HepG2 (cell line): ENCODE measurements around the gene CD9. TPM values are rescaled to one million over a fixed set of nuclear protein-coding genes. Genes with fewer than 3 reads are reported as not detected.

Experiments
- ATAC-seq: fragments of 200-7000 bp; cut with Tn5 transposase; 3 replicates; pipeline ENCODE4 v1.9.1; 2020; ENCODE audit warnings: mild to moderate bottlenecking, moderate library complexity
- BruUV-seq: library from RNA; stranded (reverse); fragments of 400-500 nt; replicated peaks from 2 replicates; lab custom pipeline; 2021; lab: Mats Ljungman, UMichigan
- CTCF ChIA-PET: fragments of 300-600 bp; formaldehyde crosslinking; extraction: SDS; loops from one replicate; lab custom pipeline; 2021; ENCODE audit warnings: low total read pairs, inconsistent platforms, low intra/inter-chr PET ratio; lab: Yijun Ruan, JAX
- POLR2A ChIA-PET: fragments of 350-600 bp; sonication (Branson Sonifier 250); formaldehyde crosslinking; loops from one replicate; lab custom pipeline; 2020; ENCODE audit warnings: antibody characterized with exemption, inconsistent platforms; lab: Yijun Ruan, JAX
- DNase-seq: peaks from one replicate; pipeline ENCODE4 v3.0.0-alpha.2; 2015; ENCODE audit warnings: low spot score
- FAIRE-seq: peaks from 3 replicates; lab custom pipeline; 2011; peaks lifted over from hg19 to GRCh38; lab: Jason Lieb, UNC
- H2AFZ ChIP-seq: one replicate; pipeline ENCODE4 v1.6.1; 2011; ENCODE audit warnings: low read length, inconsistent platforms
- H3K27ac ChIP-seq: fragments of 300-600 bp; 3 replicates; pipeline ENCODE4 v1.8.0; 2011; ENCODE audit warnings: mixed run types, mild to moderate bottlenecking, mixed read lengths, low read length, inconsistent platforms; ENCODE audit not compliant: insufficient read depth; ENCODE audit errors: extremely low read length
- H3K27me3 ChIP-seq, 2 experiments: fragments of 200-600 bp in 1 of 2; 2 replicates in 1 of 2; 3 replicates in 1 of 2; pipeline versions ENCODE4 v1.6.0 to v1.8.0; 2011; ENCODE audit warnings: low read length in 2 of 2, mild to moderate bottlenecking in 2 of 2, moderate library complexity in 2 of 2, inconsistent platforms in 1 of 2; ENCODE audit not compliant: insufficient read depth in 2 of 2, control insufficient read depth in 1 of 2
- H3K36me3 ChIP-seq, 2 experiments: fragments of 200-600 bp in 1 of 2; replicated peaks in 1 of 2; 2 replicates in 1 of 2; 3 replicates in 1 of 2; pipeline versions ENCODE4 v1.5.1 to v1.8.0; 2011; ENCODE audit warnings: low read length in 2 of 2, inconsistent platforms in 1 of 2; ENCODE audit not compliant: insufficient read depth in 2 of 2, control insufficient read depth in 1 of 2
- H3K4me1 ChIP-seq: 2 replicates; pipeline ENCODE4 v1.5.1; 2012; ENCODE audit warnings: low read length, inconsistent platforms; ENCODE audit not compliant: insufficient read depth
- H3K4me2 ChIP-seq: 2 replicates; pipeline ENCODE4 v1.6.0; 2011; ENCODE audit warnings: low read depth, low read length, inconsistent platforms
- H3K4me3 ChIP-seq, 3 experiments: fragments of 200-600 bp in 1 of 3; sonication (generic), shearing (Covaris generic) in 1 of 3; replicated peaks in 1 of 3; 2 replicates each; pipeline ENCODE4 v1.5.1; 2011 to 2016; ENCODE audit warnings: low read length in 3 of 3, inconsistent platforms in 2 of 3, low read depth in 2 of 3, mild to moderate bottlenecking in 2 of 3, control low read depth in 1 of 3, mixed read lengths in 1 of 3; ENCODE audit not compliant: insufficient read depth in 1 of 3
- H3K79me2 ChIP-seq: one replicate; pipeline ENCODE4 v1.6.1; 2011; ENCODE audit warnings: low read length, inconsistent platforms; ENCODE audit not compliant: insufficient read depth
- H3K9ac ChIP-seq: 2 replicates; pipeline ENCODE4 v1.6.0; 2011; ENCODE audit warnings: mild to moderate bottlenecking, low read depth, low read length, inconsistent platforms; ENCODE audit not compliant: insufficient read depth
- H3K9me3 ChIP-seq: 2 replicates; pipeline ENCODE4 v1.5.1; 2012; ENCODE audit warnings: mild to moderate bottlenecking, low read length
- H4K20me1 ChIP-seq: 2 replicates; pipeline ENCODE4 v1.6.0; 2011; ENCODE audit warnings: inconsistent platforms, mild to moderate bottlenecking, low read length, moderate library complexity; ENCODE audit not compliant: insufficient read depth
- EHMT2 ChIP-seq: fragments of 200-600 bp; sonication (generic); IDR thresholded peaks from 2 replicates; pipeline ENCODE4 v1.7.0; 2017; ENCODE audit warnings: antibody characterized with exemption, low read depth, low read length, borderline replicate concordance
- FOSL1 ChIP-seq: sonication (generic); formaldehyde crosslinking; IDR thresholded peaks from 2 replicates; pipeline ENCODE4 v1.9.0; 2021; ENCODE audit warnings: missing genetic modification reagents, borderline replicate concordance
- FOSL2 ChIP-seq: sonication (generic); formaldehyde crosslinking; IDR thresholded peaks from 2 replicates; pipeline ENCODE4 v1.4.0; 2020; ENCODE audit warnings: missing genetic modification reagents
- GABPA ChIP-seq, 2 experiments: IDR thresholded peaks; 2 replicates each; pipeline ENCODE4 v1.6.1; 2011 to 2016; ENCODE audit warnings: low read depth in 2 of 2, low read length in 1 of 2, missing biosample characterization in 1 of 2, missing genetic modification characterization in 1 of 2
- HDAC2 ChIP-seq: sonication (generic); formaldehyde crosslinking; IDR thresholded peaks from 2 replicates; pipeline ENCODE4 v1.4.0; 2020; ENCODE audit warnings: missing genetic modification reagents
- MIXL1 ChIP-seq: IDR thresholded peaks from 2 replicates; pipeline ENCODE4 v1.6.1; 2016
- PLSCR1 ChIP-seq: sonication (generic); formaldehyde crosslinking; IDR thresholded peaks from 2 replicates; pipeline ENCODE4 v1.5.0; 2020; ENCODE audit warnings: missing genetic modification reagents, mild to moderate bottlenecking, borderline replicate concordance
- RORA ChIP-seq: sonication (generic); formaldehyde crosslinking; IDR thresholded peaks from 2 replicates; pipeline ENCODE4 v1.5.0; 2020; ENCODE audit warnings: mild to moderate bottlenecking, missing genetic modification reagents, moderate library complexity
- SKIL ChIP-seq: sonication (generic); formaldehyde crosslinking; IDR thresholded peaks from 2 replicates; pipeline ENCODE4 v1.8.0; 2022; ENCODE audit warnings: missing genetic modification reagents, mild to moderate bottlenecking, moderate library complexity, borderline replicate concordance
- SNAI1 ChIP-seq: sonication (generic); formaldehyde crosslinking; IDR thresholded peaks from 2 replicates; pipeline ENCODE4 v1.5.0; 2020; ENCODE audit warnings: mild to moderate bottlenecking, missing genetic modification reagents, borderline replicate concordance
- TOPORS ChIP-seq: sonication (generic); formaldehyde crosslinking; IDR thresholded peaks from 2 replicates; pipeline ENCODE4 v1.8.0; 2023; ENCODE audit warnings: mild to moderate bottlenecking, missing genetic modification reagents
- TRAFD1 ChIP-seq: sonication (generic); formaldehyde crosslinking; IDR thresholded peaks from 2 replicates; pipeline ENCODE4 v1.5.1; 2020; ENCODE audit warnings: missing genetic modification reagents, mild to moderate bottlenecking, borderline replicate concordance
- ZNF33A ChIP-seq: sonication (generic); formaldehyde crosslinking; IDR thresholded peaks from 2 replicates; pipeline ENCODE4 v1.5.1; 2020; ENCODE audit warnings: missing genetic modification reagents, mild to moderate bottlenecking, moderate library complexity, borderline replicate concordance
- ZNF430 ChIP-seq: sonication (generic); formaldehyde crosslinking; IDR thresholded peaks from 2 replicates; pipeline ENCODE4 v1.9.0; 2021; ENCODE audit warnings: mild to moderate bottlenecking, missing genetic modification reagents
- ZNF512B ChIP-seq: sonication (generic); formaldehyde crosslinking; IDR thresholded peaks from 2 replicates; pipeline ENCODE4 v1.5.1; 2020; ENCODE audit warnings: missing genetic modification reagents, mild to moderate bottlenecking, borderline replicate concordance
- ZNF597 ChIP-seq: sonication (generic); formaldehyde crosslinking; IDR thresholded peaks from 2 replicates; pipeline ENCODE4 v1.5.0; 2020; ENCODE audit warnings: missing genetic modification reagents
- whole genome bisulfite sequencing: methylation state at CpG from one replicate; pipeline ENCODE4 v1.1.6; 2017; ENCODE audit warnings: low lambda C conversion rate; 5-methylcytosine and 5-hydroxymethylcytosine counted together
- in situ Hi-C: cut with HindIII; loops from 2 replicates; pipeline ENCODE4 v1.10.0; 2017; ENCODE audit warnings: low pct_unique_long_range_greater_than_20kb; ENCODE audit not compliant: extremely low pct_ligation_motif_present
- intact Hi-C: fragments of 100-400 bp; cut with micrococcal nuclease; formaldehyde crosslinking; loops from one replicate; pipeline ENCODE4 v1.10.0; 2022; ENCODE audit not compliant: unreplicated experiment
- polyA plus RNA-seq, 8 experiments: library from polyadenylated mRNA; depleted of rRNA in 3 of 8; stranded (reverse) in 7 of 8; unstranded in 1 of 8; fragments of >200 nt; fragmentation: Illumina TruSeq in 4 of 8; extraction: Trizol in 4 of 8; gene quantifications; 2 replicates each; pipeline versions ENCODE4 v1.2.1 to v1.2.3, GENCODE V29; 2011 to 2016; ENCODE audit warnings: low read depth in 4 of 8, missing spikeins in 1 of 8, mixed read lengths in 1 of 8; ENCODE audit not compliant: insufficient read depth in 1 of 8
- total RNA-seq, 5 experiments: library from RNA; depleted of rRNA; stranded (reverse); fragments of >200 nt; fragmentation: Illumina TruSeq; extraction: Trizol; gene quantifications; 2 replicates each; pipeline ENCODE4 v1.2.3, GENCODE V29; 2016; ENCODE audit warnings: low read depth in 1 of 5

Gene CD9
- total and polyA plus RNA-seq, 2 of the 13 experiments (the other 11 are each of a cell fraction or from before 2014, with no cell fraction given): 5.8 to 38.3 TPM

- CTCF ChIA-PET: no interaction called here
- no peak overlapping the region for H2AFZ ChIP-seq
- H3K79me2 ChIP-seq: peaks cover 4% of the 10 kb centered on the region
Observed at GRCh38 chr12:6189028-6189427, 11.2 kb upstream of the CD9 start.

More at GRCh38 chr12:6189028-6189427, 11.2 kb upstream of the CD9 start:
- no peak overlapping the region for H3K4me2 ChIP-seq
- DNase-seq (no peak), ATAC-seq (no peak), FAIRE-seq (no peak)
- H4K20me1 ChIP-seq: no peaks in the 10 kb centered on the region
- POLR2A ChIA-PET: no interaction called here
- in situ Hi-C loops (no loop called here), intact Hi-C loops (no loop called here)
- no peak for TF ChIP-seq TOPORS (CRISPR knock-in tag)
- no peak for TF ChIP-seq FOSL1 (CRISPR knock-in tag)
- no peak for TF ChIP-seq FOSL2
- no peak for TF ChIP-seq ZNF33A (CRISPR knock-in tag)
- no peak for TF ChIP-seq MIXL1 (CRISPR knock-in tag)
- TF ChIP-seq HDAC2 (CRISPR knock-in tag): no peak
- no peak for TF ChIP-seq EHMT2
- no peak for TF ChIP-seq SKIL (CRISPR knock-in tag)
- TF ChIP-seq GABPA (IDR thresholded peaks at IDR 0.05; ENCODE audit: low read depth, low read length): no peak
- TF ChIP-seq GABPA (CRISPR knock-in tag; IDR thresholded peaks at IDR 0.05; ENCODE audit: low read depth): no peak
- TF ChIP-seq PLSCR1 (CRISPR knock-in tag): no peak
- no peak for TF ChIP-seq SNAI1 (CRISPR knock-in tag)
- TF ChIP-seq ZNF430 (CRISPR knock-in tag): no peak
- TF ChIP-seq ZNF597 (CRISPR knock-in tag): no peak
- TF ChIP-seq RORA (CRISPR knock-in tag): no peak
- TF ChIP-seq ZNF512B (CRISPR knock-in tag): no peak
- no peak for TF ChIP-seq TRAFD1 (CRISPR knock-in tag)
- no peak overlapping the region for H3K4me3 ChIP-seq
- BruUV-seq: no TSS peak
- H3K9ac ChIP-seq: no peak overlapping the region
- H3K36me3 ChIP-seq: no peaks in the 10 kb centered on the region
- H3K27ac ChIP-seq: no peak overlapping the region
- no peaks in the 10 kb centered on the region; a peak in 2 of 5 replicates for H3K27me3 ChIP-seq
- no peaks in the 10 kb centered on the region for H3K9me3 ChIP-seq
- 67% methylated on average over 1 of the region's 5 CpGs for WGBS
- peaks cover 20% of the 10 kb centered on the region for H3K4me1 ChIP-seq
